Loucy (cell line): ENCODE results near the gene OR51I1.

ENCODE experiments used
- H2AFZ ChIP-seq: fragments of 200-600 bp; sonication (generic); 2 replicates; pipeline ENCODE4 v1.6.0; 2016; ENCODE audit warnings: antibody characterized with exemption, mild to moderate bottlenecking, low read length, moderate library complexity
- H3F3A ChIP-seq: fragments of 200-600 bp; 2 replicates; pipeline ENCODE4 v1.6.0; 2016; ENCODE audit warnings: antibody characterized with exemption, low read depth, mild to moderate bottlenecking
- H3K27me3 ChIP-seq: fragments of 200-600 bp; sonication (generic); 2 replicates; pipeline ENCODE4 v1.6.1; 2014; ENCODE audit warnings: low read length, mild to moderate bottlenecking; ENCODE audit not compliant: insufficient read depth, poor library complexity, severe bottlenecking
- H3K36me3 ChIP-seq: fragments of 200-600 bp; sonication (generic); 2 replicates; pipeline ENCODE4 v1.6.1; 2016; ENCODE audit warnings: low read length; ENCODE audit not compliant: insufficient read depth
- H3K4me1 ChIP-seq: fragments of 200-600 bp; sonication (generic); 2 replicates; pipeline ENCODE4 v1.5.1; 2014; ENCODE audit warnings: low read length, mild to moderate bottlenecking; ENCODE audit not compliant: insufficient read depth, poor library complexity, severe bottlenecking
- H3K4me2 ChIP-seq: fragments of 200-600 bp; sonication (generic); 2 replicates; pipeline ENCODE4 v1.6.0; 2014; ENCODE audit warnings: antibody characterized with exemption, low read length, low read depth, mild to moderate bottlenecking; ENCODE audit not compliant: poor library complexity, severe bottlenecking
- H3K4me3 ChIP-seq: fragments of 200-600 bp; sonication (generic); 2 replicates; pipeline ENCODE4 v1.5.1; 2014; ENCODE audit warnings: low read length, mild to moderate bottlenecking, mixed read lengths; ENCODE audit not compliant: poor library complexity, severe bottlenecking
- H3K79me2 ChIP-seq: fragments of 200-600 bp; sonication (generic); 2 replicates; pipeline ENCODE4 v1.6.1; 2014; ENCODE audit warnings: low read length; ENCODE audit not compliant: insufficient read depth
- H3K9ac ChIP-seq: fragments of 200-600 bp; sonication (generic); 2 replicates; pipeline ENCODE4 v1.6.0; 2014; ENCODE audit warnings: mild to moderate bottlenecking, low read depth, low read length, moderate library complexity; ENCODE audit not compliant: poor library complexity, severe bottlenecking
- H3K9me2 ChIP-seq: fragments of 200-600 bp; sonication (generic); replicated peaks from 2 replicates; pipeline ENCODE4 v1.6.1; 2016; ENCODE audit warnings: low read depth, low read length, mixed read lengths
- H3K9me3 ChIP-seq: fragments of 200-600 bp; sonication (generic); 2 replicates; pipeline ENCODE4 v1.6.1; 2014; ENCODE audit warnings: mild to moderate bottlenecking, antibody characterized with exemption, low read length, low read depth; ENCODE audit not compliant: insufficient read depth
- H4K20me1 ChIP-seq: fragments of 200-600 bp; sonication (generic); 2 replicates; pipeline ENCODE4 v1.6.0; 2014; ENCODE audit warnings: antibody characterized with exemption, low read length, mild to moderate bottlenecking; ENCODE audit not compliant: insufficient read depth, poor library complexity, severe bottlenecking
- EZH2phosphoT487 ChIP-seq: fragments of 200-600 bp; IDR thresholded peaks from 2 replicates; pipeline ENCODE4 v1.6.1; 2018; ENCODE audit warnings: antibody characterized with exemption, mild to moderate bottlenecking, moderate library complexity, borderline replicate concordance
- TF ChIP-seq, protein P1 (sequence below): fragments of 200-600 bp; sonication (generic); conservative IDR thresholded peaks from 2 replicates; pipeline ENCODE4 v1.5.1; 2014; ENCODE audit warnings: mild to moderate bottlenecking, antibody characterized with exemption, low read length

OR51I1 gene

DNA sequence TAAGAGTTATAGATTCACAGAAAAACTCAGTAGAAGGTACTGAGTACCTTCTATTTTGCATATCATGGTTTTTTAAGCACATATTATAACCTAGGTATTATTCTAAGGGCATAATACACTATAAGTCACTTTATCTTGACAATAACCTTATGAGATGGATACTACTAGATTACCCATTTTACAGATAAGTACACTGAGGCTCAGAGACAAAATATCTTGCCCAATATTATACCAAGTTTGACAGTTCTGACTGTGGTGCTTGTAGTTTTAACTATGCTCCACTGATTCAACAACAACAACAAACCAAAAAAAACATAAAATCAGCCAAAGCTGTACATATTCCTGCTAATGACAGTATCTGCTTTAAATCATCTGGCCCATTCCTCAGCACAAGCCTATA, 47.2 kb downstream of the OR51I1 start:
- Histone ChIP-seq H3K36me3 (no peaks in the 10 kb centered on the region), H4K20me1 (no peaks in the 10 kb centered on the region), H3K4me1 (no peaks in the 10 kb centered on the region), H2AFZ (no peak overlapping the region), H3K79me2 (no peaks in the 10 kb centered on the region), H3K27me3 (no peaks in the 10 kb centered on the region), H3K9me2 (no peaks in the 10 kb centered on the region), H3K4me2 (no peak overlapping the region), H3K9ac (no peak overlapping the region), H3K9me3 (no peaks in the 10 kb centered on the region), H3F3A (no peaks in the 10 kb centered on the region), H3K4me3 (no peak overlapping the region)
- TF ChIP-seq EZH2phosphoT487: no peak
- TF ChIP-seq, protein P1, sequence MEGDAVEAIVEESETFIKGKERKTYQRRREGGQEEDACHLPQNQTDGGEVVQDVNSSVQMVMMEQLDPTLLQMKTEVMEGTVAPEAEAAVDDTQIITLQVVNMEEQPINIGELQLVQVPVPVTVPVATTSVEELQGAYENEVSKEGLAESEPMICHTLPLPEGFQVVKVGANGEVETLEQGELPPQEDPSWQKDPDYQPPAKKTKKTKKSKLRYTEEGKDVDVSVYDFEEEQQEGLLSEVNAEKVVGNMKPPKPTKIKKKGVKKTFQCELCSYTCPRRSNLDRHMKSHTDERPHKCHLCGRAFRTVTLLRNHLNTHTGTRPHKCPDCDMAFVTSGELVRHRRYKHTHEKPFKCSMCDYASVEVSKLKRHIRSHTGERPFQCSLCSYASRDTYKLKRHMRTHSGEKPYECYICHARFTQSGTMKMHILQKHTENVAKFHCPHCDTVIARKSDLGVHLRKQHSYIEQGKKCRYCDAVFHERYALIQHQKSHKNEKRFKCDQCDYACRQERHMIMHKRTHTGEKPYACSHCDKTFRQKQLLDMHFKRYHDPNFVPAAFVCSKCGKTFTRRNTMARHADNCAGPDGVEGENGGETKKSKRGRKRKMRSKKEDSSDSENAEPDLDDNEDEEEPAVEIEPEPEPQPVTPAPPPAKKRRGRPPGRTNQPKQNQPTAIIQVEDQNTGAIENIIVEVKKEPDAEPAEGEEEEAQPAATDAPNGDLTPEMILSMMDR: no peak
